Stimulated activated CD4-positive, alpha-beta T cell treated with anti-CD3 and anti-CD28 coated beads, Interleukin-15, amount 100 ng/mL, for 48 hours (primary cell): ENCODE results near the gene GRM7.

Source experiments
- DNase-seq, 2 donors: peaks; one replicate each; pipeline ENCODE4 v3.0.0-alpha.2; 2020; ENCODE audit warnings: low read depth in 2 of 2

Gene GRM7

GRCh38 chr3:7146529-7146928 is 285.6 kb downstream of the GRM7 start:
- DNase-seq = no peak

DNA sequence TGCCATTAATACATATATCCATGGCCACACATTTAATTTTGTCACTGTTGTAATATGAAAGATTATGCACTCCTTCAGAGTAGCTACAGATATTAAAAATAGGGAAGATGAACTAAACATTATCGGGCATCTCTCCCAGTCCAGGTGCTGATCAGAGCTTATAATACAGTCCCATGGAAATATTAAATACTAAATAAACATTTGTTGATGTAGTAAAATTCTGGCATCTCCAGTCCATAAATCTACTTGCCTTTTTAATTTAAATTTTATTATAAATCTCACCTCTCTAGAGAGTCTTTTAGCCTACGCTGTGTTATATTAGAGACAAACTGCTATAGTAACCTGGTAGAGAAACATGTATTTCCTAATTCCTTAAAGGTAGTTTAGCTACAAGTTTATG is 297.6 kb downstream of the GRM7 start:
- no peak for DNase-seq

GRCh38 chr3:7160689-7161088 is 299.8 kb downstream of the GRM7 start:
- no peak for DNase-seq

GRCh38 chr3:7166460-7166859 is 305.5 kb downstream of the GRM7 start:
- no peak for DNase-seq

DNA sequence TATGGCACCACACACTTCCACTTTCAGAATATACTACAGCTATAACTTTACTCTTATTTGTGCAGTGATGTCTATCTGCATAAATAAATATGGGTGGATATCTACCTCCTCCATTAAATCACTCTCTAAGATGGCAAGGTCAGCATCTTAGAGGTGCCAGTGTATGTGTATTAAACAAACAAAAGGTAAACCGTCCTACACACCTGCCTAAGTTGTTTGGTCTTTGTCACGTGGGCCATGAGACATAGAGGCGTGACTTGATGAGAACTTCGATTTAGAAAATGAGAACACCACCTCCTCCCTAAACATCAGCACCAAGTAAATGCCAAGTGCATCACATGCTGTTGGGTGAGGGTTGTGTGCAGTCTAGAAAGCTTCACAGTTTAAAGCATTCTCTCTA is 310.6 kb downstream of the GRM7 start:
- DNase-seq = no peak

DNA sequence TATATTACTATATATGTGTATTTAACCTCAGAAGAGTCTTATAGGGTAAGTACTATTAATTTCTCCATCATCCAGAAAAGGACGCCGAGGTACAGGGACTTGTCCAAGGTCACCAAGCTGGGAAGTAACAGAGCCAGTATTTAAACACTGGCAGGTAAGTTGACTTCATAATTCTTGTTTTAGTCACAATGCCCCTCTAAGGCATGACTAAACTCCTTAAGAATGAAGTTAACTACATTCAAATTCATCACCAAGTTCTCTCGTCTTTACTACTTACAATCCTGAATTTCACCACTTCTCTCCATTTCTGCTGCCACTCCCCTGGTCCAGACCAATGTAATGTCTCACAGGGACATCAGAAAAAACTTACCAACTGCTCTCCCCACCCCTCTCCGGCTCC is 312.1 kb downstream of the GRM7 start:
- DNase-seq = no peak

- DNase-seq = no peak
Measured at GRCh38 chr3:7188551-7188950, 327.6 kb downstream of the GRM7 start.

- DNase-seq = no peak
Measured at GRCh38 chr3:7190095-7190494, 329.2 kb downstream of the GRM7 start.

DNA sequence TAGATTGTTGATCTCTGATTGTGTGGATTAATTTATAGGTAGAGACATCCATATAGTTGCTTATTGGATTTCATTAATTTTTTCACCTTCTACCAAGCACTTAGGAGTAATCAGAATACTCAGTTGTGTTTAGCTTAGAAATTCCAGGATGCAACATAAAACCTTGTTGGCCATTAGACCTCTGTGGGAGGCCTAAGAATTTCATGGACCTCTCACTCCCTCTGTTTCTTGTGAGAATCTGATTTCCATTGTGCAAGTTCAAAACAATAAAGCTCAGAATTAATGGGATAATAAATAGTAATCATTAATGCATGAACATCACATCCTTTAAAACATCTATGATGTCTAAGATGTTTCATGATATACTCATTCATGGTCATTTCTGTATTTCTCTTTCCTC is 332.4 kb downstream of the GRM7 start:
- DNase-seq = no peak

GRCh38 chr3:7194071-7194835 is 333.3 kb downstream of the GRM7 start:
- no peak for DNase-seq

- no peak for DNase-seq
Measured at GRCh38 chr3:7195934-7196333, 335.0 kb downstream of the GRM7 start.

- DNase-seq = no peak
Measured at GRCh38 chr3:7201784-7202183, 340.9 kb downstream of the GRM7 start.

DNA sequence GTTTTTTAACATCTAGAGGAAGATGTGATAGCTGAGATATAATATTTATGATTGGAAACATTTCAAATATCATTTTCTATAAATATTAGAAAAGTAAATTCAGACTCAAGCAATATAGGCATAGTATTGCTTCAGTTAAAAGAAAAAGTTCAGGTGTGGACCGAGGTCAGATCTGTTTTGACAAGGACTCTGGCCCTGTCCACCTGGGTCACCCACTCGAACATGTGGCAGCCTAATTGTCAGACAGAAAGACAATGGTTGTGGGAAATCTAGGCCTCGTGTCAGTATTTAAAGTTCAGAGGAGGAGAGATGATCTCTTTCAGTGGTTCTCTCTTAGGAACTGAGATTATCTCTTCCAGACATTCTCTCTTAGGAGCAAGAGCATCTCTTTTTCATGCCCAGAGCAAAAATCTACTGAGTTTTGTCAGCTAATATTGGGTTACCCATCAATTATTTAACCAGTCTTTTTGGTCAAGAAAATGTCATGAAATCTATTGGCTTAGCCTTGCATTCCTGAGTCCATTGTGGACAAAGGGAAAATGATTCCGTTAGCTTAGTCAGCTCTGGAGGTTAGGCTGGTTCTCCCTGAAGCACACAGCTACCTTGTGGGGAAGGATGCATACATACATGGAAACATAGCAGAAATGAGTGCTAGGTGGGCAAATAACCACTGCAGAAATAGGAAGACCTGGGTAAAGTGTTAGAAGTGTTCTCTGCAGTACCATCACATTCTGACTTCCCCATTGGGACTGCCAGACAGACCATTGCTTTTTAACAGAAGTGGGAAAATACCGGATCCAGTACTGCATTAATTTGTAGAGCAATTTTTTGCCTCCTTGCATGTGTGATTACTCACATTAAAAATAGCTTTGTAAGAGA is 343.3 kb downstream of the GRM7 start:
- no peak for DNase-seq

DNA sequence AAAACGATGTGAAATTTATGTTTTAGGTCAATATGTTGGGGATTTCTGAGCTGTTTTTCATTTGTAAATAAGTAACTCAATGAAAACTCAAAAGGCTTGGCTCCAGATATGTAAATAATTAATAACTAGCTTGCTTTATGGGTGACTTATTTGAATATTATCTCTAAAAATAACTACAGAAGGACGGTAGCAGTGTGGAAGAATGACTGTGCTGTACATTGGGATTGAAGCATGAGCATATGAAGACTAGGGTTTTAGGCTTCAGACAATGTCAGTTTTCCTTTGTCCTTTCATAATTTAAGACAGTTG is 343.9 kb downstream of the GRM7 start:
- no peak for DNase-seq

DNA sequence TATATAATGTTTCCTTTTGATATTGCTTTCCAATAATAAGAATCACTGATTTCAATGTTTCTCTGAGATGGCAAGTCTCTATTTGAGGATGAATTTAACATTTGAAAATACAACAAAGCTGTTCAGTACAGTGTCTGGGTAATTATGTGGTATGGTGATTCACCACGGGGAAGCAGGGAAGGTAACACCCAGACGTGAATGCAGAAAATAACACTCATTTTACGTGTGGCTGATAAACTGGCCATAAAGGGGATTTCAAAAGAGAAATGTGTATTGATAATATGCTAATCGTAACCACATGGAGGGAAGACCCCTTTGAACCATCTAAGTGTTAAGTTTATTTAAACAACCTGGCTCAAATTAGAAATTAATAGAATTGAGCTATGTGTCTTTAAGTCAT is 344.6 kb downstream of the GRM7 start:
- no peak for DNase-seq

DNA sequence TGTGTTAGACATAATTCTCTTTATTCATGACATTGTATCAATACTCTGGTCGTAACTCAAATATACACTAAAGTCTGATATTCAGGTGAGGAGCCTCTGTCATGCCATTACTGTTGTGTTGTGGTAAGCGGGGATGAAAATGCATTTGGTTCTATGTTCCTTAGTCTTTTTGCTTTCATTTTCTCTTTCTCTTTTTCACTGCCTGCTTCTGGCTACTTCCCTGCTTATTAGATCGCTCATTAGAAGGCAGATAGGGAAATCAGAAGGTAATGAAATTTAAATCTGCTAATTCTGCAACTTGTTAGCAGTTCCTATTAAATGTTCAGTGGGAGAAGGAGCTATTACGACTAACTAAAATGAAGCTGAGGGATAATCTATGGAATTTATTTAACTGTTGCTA is 345.0 kb downstream of the GRM7 start:
- DNase-seq = no peak

GRCh38 chr3:7207125-7207524 is 346.2 kb downstream of the GRM7 start:
- no peak for DNase-seq

GRCh38 chr3:7207928-7208327 is 347.0 kb downstream of the GRM7 start:
- DNase-seq = no peak

DNA sequence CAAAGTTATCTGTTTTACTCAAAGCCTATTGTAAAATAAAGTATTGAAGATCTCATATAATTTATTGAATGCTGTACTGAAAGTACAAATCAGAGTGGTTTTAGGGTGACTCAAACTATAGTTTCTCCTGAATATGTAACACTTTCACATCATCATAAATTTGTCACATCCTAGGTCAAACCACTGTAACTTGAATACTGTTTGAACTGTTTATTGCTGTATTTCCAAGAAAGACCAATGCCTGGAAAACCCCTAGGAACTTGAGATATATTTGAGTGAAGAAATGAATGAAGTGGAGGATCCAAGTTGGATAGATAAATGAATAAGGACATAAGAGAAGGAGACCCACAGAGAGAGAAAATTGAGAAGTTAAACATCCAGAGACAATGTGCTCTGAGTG is 348.2 kb downstream of the GRM7 start:
- DNase-seq = no peak

DNA sequence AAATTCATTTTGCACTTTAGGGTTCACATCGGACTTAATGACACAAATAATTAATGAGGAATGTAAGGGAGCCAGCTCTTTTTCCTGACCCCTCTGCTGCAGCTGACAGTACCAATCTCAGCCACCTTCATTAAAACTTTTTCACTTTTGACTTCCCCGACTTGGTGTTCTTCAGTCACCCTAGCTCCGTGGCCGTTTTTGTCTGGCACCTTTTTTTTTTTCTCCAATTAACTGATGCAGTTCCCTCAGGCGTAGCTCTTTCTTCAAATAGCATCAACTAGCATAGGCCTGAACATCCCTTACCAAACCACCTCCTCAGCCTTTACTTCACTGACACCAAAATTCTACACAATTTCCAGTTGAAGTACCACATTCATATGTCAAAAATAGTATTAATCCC is 350.8 kb downstream of the GRM7 start:
- no peak for DNase-seq

DNA sequence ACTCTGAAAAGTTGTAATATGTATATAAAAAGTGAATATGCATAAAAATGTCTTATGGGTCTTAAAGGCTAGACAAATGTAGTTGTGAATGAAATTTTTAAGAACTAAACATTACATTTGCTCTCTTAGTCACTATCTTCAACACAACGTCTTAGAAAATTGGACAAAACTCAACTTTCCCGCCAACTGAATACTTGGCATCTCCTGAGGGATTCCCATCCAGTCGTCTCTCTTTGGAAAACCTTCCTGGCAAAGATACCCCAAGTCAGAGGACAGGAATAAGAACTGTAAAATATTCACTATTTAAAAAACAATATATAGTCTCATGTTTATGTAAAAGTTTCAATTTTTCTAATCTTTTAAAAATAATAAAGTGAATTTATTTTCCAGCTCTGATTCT is 354.8 kb downstream of the GRM7 start:
- no peak for DNase-seq

GRCh38 chr3:7226393-7226792 is 365.5 kb downstream of the GRM7 start:
- DNase-seq = no peak

- DNase-seq = no peak
Measured at GRCh38 chr3:7238565-7239295, 377.8 kb downstream of the GRM7 start.
